Stimulated activated CD4-positive, alpha-beta T cell treated with anti-CD3 and anti-CD28 coated beads, Interleukin-4, amount 100 ng/mL, for 24 hours (primary cell): ENCODE data around the gene C9orf78.

Experiments
- DNase-seq: peaks from one replicate; pipeline ENCODE4 v3.0.0-alpha.2; 2020

C9orf78 gene

DNA sequence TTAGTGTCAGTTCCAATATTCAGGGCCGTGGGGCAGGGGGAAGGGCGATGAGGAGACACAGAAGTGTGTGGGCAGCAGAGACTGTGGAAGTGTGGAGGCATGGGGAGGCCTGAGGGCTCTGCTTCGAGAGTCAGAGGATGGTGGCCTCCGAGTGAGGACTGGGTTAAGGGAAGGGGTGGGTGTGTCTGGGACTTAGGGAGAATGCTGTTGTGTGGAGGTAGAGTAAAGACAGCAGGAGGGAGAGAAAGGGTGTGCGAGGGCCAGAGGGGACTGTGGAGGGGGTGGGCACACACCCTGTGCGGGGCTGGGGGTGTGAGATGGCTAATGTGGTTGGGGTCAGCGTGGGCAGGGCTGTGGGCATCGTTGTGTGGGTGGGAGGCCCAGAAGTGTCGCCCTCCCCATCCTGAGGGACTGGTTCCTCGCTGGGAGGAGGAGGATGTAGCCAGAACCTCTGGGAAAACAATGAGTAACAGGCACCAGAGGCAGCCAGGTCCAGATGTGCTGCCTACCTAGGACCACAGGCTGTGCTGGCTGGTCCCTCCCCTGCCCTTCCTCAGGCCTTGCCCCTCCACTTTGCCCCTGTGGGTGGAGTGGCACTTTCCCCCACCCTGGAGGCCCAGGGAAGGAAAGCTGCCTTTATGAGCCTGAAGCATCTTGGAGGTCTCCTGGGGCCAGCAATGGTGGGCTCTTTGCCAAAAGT is 4.4 kb upstream of the C9orf78 start:
- no peak for DNase-seq

DNA sequence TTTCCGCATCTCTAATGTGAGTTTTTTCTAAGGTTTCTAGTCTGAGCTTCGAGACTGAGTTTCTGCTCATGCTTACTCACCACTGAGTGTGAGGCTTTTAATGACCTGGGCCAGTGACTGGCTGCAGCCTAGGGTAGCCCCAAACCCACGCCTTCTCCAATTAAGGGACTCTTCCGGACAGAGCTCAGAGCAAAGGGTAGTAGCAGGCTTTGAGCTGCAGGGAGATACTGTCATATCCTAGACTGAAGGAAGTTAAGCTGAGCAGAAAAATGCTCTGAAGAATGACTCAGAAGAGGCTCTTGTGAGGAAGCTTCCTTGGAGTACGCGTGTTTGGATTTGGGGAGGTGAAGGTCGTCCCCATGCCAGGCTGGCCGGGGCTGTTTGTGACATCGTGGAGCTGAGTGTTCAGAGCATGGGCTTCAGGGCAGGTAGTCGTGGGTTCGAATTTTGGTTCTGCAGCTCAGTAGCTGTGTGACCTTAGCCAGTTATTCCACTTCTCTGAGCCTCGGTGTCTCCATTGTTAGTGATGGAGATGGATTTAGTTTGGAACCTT is 3.7 kb upstream of the C9orf78 start:
- peak; percentile 51 for DNase-seq

DNA sequence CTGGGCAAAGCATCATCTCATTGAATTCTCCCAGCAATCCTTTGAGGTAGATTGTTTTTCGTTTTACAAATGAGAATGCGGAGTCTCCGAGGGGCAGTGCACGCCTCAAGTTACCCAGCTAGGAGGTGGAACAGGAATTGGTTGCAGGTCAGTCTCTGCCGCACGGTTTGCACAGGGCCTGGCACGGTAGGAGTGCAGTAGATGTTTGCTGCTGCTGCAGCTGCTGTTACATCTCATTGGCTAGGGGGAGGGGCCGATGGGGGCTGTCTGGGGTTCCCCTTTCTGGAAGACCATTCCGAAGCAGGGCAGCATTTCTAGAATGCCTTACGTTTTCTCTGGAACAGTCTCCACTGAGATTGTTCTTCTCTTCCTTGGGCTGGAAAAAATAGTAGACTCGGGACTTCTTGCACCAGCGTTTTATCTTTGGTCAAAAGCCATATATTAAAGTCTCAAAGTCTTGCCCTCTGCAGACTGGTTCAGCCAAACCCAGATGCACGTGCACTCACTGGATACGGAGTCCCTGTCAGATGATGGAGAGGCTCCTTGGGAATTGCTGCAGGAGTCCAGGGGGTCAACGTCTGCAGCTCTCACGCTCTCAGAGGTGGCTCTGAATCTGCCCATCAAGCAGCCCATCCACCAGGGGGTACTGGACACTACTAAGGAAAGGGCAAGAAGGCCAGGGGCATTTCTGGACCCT is 1.4 kb upstream of the C9orf78 start:
- peak; percentile 55 for DNase-seq

DNA sequence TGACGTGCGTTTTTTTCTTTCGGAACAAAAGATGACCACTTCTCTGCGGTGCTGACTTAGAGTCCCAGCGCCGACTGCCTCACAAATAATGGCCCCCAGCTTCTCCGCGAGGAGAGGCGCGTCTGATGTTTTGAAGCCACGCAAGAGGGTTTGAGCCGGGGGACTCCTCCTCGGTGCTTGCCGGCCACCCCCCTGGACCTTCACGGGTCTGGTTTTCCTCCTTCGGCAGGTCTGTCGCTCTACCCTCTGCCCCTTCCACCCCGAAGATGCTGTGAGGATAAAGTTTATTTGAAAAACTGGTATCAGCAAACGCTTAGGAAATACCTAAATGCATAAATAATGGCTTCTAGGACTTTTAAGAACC is 767 bp upstream of the C9orf78 start:
- DNase-seq = no peak

DNA sequence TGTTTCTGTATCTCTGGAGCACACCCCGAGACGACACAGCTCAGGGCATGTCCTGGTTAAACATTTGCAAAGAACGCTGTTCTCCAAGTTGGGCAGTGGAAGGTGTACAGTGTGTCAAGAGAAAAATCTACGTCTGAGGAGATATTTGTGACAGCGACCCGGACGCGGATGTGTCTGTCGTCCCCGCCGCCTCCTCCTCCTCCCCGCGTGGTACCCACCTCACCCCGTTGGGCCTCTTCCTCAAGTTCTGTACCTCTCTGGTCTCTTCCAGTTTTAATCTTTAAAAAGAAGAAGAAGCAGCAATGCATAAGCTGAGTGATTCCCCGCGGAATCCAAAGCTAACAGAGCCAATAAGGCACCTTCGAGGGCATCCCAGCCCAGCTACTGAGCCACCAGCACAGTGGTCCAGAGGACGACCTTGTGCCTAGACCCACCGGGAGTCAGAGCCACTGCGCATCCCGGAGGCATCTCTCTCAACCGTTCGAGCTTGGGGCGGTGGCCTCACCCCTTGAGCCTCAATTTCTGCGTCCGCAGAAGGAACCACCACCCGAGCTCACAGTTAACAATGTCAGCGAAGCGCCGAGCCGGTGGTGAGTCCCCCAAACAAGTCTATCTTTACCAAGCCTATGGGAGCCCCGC is 467 bp downstream of the C9orf78 start:
- DNase-seq = peak; percentile 50

DNA sequence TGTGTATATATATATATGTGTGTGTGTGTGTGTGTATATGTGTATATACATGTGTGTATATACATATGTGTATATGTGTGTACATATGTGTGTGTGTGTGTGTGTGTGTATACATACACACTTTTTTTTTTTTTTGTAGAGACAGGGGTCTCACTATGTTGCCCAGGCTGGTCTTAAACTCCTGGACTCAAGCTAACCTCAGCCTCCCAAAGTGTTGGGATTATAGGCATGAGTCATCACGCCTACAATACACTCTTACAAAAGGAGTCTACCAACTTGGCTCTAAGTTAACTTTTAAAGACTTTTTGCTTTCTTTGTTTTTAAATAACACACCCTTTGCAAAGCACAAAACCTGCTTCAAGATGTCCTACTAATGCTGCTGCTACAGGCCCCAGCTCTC is 2.1 kb downstream of the C9orf78 start:
- no peak for DNase-seq

DNA sequence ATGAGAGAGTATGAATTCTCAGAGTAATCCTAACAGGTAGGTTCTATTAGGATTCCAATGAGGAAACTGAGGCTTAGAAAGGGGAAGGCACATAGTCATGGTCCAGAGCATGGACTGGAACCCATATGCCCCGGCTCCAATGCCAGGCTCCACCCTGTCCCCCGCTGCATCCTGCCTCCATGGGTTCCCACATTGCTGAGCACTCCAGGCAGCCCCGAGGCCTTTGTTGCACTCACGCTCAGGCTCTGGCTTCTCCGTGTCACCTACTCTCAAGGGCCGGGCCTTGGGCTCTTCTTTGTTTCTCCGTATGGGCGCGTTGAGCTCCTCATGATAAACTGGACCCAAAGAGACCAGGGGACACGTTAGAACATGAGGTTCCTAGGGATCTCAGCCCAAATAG is 6.1 kb downstream of the C9orf78 start:
- no peak for DNase-seq

DNA sequence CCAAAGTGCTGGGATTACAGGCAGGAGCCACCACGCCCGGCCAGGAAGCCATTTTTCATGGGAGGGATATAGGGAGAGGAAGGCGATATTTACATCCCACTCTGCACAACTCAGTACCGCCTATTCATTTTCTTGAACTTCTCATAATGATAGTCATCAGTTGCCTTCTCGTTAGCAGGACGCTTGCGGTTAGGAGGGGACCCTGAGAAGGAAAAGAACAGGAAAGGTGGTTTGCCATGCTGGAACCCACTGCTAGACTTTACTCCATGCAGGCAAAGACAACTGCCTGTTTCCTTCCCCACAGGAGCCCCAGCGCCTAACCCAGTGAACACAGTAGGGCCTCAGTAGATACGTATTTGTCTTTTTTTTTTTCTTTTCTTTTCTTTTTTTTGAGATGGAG is 7.0 kb downstream of the C9orf78 start:
- no peak for DNase-seq

DNA sequence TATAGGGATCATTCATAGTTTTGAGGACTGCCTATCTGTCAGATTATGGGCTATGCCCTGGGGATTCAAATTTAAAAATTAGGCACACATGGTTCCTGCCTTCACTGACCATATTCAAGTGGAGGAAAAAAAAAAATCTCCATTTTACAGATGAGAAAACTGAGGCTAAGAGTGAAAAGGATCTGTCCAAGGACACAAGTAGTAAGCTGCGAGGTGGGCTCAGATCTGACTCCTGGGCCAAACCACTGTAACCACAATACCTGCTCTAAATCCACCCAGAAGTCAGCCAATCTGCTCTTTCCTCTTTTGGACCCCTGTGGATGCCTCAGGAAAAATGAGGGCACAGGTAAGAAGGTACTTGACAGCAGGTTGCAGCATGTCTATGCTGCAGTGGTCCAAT is 8.3 kb downstream of the C9orf78 start:
- DNase-seq = no peak

DNA sequence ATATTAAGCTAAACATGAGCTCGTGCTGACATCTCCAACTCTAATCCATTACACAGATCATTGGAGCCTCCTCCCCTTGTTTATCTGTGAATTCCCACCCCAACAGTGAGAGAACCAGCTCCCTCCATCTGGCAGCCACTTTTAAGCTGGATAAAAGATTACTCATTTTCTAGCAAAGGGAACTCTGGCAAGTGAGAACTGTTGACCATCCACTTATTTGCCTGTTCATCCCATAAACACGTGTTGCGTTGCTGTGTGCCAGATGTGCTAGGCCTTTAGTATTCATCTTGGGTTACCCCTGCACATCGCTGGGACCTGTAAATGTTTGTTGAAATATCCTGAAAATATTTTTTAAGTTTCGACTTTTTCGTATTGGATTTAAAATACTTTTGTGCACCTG is 8.7 kb downstream of the C9orf78 start:
- no peak for DNase-seq

DNA sequence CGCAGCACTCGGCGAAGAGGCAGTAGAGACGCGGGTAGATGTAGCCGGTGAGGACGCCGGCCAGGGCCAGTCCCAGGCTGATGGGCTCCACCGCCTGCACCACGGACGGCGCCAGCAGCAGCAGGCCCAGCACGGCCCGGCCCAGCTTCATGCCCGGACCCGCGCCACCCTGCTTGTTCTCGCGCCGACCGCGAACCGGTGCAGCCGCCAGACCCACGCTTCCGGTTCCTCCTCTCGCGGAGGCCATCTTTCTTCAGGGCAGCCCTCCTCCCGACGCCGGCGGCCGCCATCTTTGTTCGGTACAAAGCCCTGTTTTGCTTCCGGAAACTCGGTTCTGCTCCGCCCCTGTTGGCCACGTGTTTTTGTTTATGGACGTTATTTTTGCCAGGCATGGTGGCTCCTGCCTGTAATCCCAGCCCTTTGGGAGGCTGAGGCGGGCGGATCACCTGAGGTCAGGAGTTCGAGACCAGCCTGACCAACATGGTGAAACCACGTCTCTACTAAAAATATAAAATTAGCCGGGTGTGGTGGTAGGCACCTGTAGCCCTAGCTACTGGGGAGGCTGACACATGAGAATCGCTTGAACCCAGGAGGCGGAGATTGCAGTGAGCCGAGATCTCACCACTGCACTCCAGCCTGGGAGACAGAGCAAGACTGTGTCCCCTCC is 11.0 kb downstream of the C9orf78 start, which contains the start of gene TOR1A:
Gene TOR1A (minus strand): TSS at position 202 of the 667 bp plus-strand sequence. CDS start 51 bp downstream, at position 151.
- DNase-seq = peak; percentile 94

DNA sequence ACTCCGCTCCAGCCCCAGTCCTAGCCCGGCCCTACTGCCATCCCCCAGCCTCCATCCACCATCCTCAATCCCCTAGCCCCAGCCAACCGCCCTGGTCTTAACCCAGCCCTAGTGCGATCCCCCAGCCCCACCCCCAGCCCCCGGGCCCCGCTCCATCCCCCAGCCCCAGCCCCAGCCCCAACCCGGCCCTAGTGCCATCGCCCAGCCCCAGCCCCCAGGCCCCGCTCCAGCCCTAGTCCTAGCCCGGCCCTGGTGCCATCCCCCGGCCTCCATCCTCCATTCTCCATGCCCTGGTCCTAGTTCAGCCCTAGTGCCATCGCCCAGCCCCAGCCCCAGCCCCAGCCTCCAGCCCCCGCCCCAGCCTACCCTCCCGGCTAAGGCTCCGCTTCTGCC is 11.5 kb downstream of the C9orf78 start:
- DNase-seq = no peak

DNA sequence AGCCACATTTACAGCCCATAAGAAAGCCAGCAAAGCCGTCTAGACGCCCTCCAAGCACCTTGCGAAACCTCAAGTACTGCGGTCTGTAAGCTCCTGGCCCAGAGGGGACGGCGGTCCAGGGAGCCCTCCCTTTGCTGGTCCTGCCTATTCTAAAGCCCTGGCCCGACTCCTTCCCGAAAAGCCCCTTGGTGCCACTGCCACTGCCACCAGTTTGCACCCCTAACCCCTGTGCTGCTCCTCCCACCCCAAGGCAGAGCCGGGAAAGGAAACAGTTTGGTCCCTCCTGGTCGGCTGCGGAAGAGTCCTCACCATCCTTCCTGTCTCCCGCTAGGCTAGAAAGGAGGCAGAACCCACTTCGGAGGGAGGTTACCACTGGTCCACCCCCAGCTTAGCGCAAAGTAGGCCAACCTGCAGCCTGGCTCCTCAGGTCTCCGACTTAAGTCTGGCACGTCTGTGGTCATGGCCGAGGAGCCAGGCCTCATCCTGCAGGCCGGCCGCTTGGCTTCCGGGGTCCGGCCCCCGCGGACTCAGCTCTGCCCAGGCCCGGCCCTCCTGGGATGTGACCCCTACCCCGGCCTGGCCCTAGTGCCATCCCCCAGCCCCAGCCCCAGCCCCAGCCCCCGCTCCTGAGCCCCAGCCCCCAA is 12.1 kb downstream of the C9orf78 start:
- DNase-seq = peak; percentile 27

DNA sequence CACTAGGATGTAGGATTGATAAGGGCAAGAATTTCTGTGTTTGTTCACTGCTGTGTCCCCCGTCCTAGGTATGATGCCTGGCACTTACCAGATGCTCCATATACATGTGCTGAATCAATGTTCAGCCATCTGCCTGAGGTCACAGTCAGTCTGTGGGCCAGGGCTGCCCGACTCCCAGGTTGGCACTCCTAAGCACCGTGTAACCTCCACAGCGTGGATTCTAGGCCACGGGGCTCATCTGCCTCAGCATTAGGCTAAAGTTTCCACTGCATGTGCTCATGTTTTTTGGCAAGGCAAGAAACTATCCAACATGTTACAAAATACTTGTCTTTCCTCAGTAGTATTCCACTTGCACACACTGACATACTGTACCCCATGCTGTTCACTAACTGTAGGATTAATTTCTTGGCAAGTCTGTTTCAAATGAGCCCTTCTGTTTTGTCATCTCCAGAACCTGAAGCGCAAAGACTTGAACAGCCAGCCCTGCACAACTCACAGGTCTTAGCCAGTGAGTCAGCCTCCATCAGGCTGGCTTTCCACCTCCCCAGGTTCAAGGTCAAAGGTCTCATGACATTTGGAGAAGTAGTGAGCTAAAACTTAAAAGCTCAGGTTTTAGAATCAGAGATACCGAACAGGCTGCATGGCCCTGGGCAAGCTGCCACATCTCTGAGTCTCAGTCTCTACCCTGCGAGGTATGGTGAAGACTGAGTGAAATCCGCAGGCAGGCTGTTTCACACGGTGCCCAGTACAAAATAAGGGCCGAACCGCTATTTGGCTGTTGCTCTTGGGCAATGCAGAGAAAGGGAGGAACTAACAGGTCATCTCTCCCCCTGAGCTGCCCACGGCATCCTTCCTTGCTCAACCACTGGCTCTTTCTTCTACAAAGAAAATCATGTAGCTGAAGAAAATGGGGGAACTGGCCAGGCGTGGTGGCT is 18.3 kb downstream of the C9orf78 start:
- DNase-seq = no peak

DNA sequence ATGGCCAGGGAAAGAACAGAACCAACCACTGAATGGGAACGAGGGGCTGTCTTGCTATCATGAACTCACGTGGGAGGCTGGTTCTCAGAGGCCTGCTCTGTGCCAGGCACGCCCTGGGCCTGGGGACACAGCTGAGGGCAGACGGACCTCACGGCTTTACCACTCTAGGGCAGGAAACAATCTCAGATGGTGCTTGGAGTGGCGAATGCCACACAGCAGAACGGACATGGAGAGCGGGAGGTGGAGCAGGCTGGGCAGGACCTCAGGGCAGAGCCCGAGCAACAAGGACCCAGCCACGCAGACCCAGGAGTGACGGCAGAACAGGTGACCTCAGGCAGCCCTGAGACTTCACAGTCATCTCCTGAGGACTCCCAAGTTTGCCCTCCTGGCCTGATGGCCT is 19.8 kb downstream of the C9orf78 start:
- no peak for DNase-seq

DNA sequence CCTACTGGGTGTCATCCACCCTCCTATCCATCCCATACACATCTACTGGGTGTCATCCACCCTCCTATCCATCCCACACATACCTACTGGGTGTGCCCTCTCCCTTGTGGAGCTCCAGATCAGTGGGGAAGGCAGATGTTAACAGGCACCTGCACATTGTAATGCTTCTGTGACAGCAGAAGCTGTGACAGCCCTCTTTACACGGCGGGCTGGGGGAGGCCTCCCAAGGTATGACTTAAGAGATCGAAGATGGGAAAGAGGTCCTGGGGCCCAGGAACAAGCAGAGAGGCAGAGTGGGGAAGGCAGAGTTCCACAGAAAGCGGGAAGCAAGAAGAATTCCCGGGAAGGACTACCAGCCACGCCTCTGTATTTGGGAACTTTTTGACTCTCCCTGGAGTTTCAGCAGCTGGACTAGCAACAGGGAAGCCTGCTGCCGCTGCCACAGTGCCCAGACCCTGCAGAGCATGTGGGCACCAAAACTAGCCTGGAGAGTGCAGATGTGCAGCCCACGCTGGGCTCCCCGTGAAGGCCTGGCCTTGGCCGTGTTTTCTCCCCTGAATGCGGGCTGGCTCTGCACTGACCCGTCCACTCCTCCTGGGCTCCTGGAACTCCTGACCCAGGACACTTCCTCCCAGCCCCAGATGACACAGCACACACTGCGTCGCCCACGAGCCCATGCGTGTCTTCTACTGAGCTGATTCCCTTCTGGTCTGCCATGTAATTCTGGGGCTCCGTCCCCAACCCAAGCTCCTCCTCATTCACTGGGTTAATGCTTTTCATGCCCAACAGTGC is 20.4 kb downstream of the C9orf78 start:
- DNase-seq = no peak

DNA sequence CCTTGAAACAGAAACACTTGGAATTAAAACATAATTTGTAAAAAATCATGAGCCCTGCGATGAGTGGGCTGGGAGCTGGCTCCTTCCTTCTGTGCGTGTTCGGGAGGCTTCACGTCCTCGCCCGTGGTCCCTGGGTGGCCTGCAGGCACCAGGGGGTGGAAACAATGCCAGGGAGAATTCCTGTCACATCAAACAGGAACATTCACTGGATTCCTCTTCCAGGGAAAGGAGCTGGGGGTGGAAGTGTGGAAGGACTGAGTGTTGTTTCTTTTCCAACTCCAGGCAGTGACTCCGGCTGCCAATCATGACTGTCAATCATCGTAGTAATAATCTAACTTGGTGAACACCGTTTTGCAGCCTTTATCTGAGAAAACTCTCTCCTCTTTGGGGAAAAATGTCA is 21.4 kb downstream of the C9orf78 start:
- DNase-seq = no peak

DNA sequence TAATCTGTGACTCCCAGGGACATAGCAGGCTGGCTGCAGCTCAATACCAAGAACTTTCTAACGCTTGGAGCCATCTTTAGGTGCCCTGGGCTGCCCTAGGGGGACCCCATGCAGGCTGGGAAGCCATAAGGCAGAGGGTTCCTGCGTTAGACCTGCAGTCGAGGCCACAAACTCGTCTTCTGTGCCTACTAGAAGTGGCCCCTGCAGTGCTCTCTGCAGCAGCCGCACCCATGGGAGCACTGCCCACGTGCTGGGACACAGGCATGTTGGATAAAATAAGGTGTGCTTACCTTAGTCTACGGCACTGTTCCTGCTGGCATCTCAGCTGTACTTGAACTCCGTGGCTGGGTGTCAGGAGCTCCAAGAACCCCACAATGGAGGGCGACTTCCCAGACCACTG is 22.7 kb downstream of the C9orf78 start:
- DNase-seq = no peak

DNA sequence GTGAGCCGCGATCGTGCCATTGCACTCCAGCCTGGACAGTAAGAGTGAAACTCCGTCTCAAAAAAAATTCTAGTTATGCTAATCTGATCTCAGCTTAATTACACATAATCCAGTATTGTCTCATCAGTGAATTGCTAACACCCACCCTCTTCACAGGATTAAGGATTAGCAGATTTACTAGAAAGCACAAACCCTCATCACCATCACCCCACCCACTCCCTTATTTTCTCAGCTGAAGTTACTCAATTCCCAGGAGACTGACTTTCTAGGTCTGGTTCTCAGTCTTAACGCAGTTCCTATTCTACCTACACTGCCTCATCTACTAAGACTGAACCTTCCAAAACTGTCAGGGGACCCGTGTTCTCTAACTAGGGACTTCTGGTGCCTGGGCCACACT is 23.1 kb downstream of the C9orf78 start:
- DNase-seq = no peak

DNA sequence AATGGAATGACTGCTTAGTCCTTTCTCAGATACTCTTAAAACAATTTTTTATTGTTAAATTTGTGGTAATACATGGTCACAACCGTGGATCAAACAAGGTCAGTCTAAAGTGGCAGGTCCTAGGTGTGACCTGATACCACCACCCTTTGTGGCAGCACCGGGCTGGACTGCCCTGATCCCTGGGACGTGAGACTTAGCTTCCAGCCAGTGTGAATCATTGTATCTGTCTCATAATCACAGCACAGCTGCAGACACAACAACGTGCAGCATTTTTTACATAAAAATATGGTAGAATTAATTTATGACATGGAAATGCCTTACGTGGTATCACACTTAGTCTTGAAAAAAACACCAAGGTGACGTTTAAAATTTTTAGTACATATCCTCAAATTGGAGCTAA is 24.3 kb downstream of the C9orf78 start:
- DNase-seq = no peak

DNA sequence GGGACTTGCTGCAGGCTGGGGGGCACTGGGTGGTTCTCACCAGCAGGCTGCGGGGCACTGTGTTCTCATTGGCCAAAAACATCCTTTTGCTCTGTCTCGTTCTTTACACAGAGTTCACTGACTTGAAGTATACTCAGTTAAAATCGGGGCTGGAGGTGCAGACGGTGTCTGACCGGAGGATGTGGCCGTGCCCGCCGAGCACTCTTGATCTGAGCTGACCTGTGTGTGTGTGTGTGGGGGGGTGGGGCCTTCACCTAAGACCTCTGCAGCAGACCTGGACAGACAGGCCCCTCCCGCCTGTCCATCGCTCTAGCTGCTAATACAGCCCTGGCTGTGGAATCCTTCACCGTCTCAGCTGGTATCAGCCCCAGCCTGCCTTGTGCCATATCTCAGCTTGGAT is 25.0 kb downstream of the C9orf78 start:
- DNase-seq = no peak
